Activated CD4-positive, alpha-beta T cell treated with anti-CD3 and anti-CD28 coated beads, Interleukin-2, amount 50 U/mL, for 16 hours (primary cell): Measurements from ENCODE around the gene IFFO2.

Experiments used
- DNase-seq: peaks from one replicate; pipeline ENCODE4 v3.0.0-alpha.2; 2020

The IFFO2 gene

GRCh38 chr1:18890706-18891425 lies 65.6 kb downstream of the IFFO2 start:
- DNase-seq = no peak

- no peak for DNase-seq
Observed at GRCh38 chr1:18886003-18886335, 70.5 kb downstream of the IFFO2 start.

- no peak for DNase-seq
Observed at GRCh38 chr1:18885311-18886002, 71.0 kb downstream of the IFFO2 start.

- no peak for DNase-seq
Observed at GRCh38 chr1:18884727-18885126, 71.7 kb downstream of the IFFO2 start.

GRCh38 chr1:18884419-18884717 lies 72.1 kb downstream of the IFFO2 start:
- DNase-seq = no peak

- peak; percentile 63 for DNase-seq
Observed at GRCh38 chr1:18883636-18884418, 72.6 kb downstream of the IFFO2 start.

- no peak for DNase-seq
Observed at GRCh38 chr1:18883079-18883478, 73.4 kb downstream of the IFFO2 start.

GRCh38 chr1:18882486-18882885 lies 74.0 kb downstream of the IFFO2 start:
- DNase-seq = no peak

- no peak for DNase-seq
Observed at GRCh38 chr1:18881642-18882431, 74.6 kb downstream of the IFFO2 start.

GRCh38 chr1:18881164-18881563 lies 75.3 kb downstream of the IFFO2 start:
- no peak for DNase-seq

GRCh38 chr1:18880585-18880984 lies 75.9 kb downstream of the IFFO2 start:
- no peak for DNase-seq

- no peak for DNase-seq
Observed at GRCh38 chr1:18879791-18880309, 76.6 kb downstream of the IFFO2 start.

GRCh38 chr1:18879215-18879790 lies 77.2 kb downstream of the IFFO2 start:
- no peak for DNase-seq

- DNase-seq = no peak
Observed at GRCh38 chr1:18878538-18879214, 77.8 kb downstream of the IFFO2 start.

- DNase-seq = no peak
Observed at GRCh38 chr1:18877282-18877681, 79.2 kb downstream of the IFFO2 start.

GRCh38 chr1:18876210-18876609 lies 80.3 kb downstream of the IFFO2 start:
- DNase-seq = no peak

GRCh38 chr1:18875796-18876128 lies 80.7 kb downstream of the IFFO2 start:
- no peak for DNase-seq

GRCh38 chr1:18875107-18875795 lies 81.2 kb downstream of the IFFO2 start:
- DNase-seq = peak; percentile 69

GRCh38 chr1:18874600-18874999 lies 81.9 kb downstream of the IFFO2 start:
- DNase-seq = no peak

GRCh38 chr1:18874036-18874435 lies 82.4 kb downstream of the IFFO2 start:
- DNase-seq = no peak

- DNase-seq = no peak
Observed at GRCh38 chr1:18872071-18872611, 84.3 kb downstream of the IFFO2 start.
